Sciatic nerve (tissue), 2 donors: ENCODE results near the gene FBXL7. TPM values are rescaled to one million over a fixed set of nuclear protein-coding genes. Genes with fewer than 3 reads are reported as not detected.

Source experiments
- ATAC-seq: fragments of 200-7000 bp; cut with Tn5 transposase; one replicate; pipeline ENCODE4 v1.9.1; 2020; ENCODE audit warnings: mild to moderate bottlenecking, moderate library complexity
- DNase-seq: peaks from one replicate; pipeline ENCODE4 v3.0.0-alpha.2; 2020; ENCODE audit warnings: low spot score
- intact Hi-C: fragments of 100-400 bp; cut with DNase I; formaldehyde crosslinking; loops from one replicate; pipeline ENCODE4 v1.14.2; 2022
- total RNA-seq: library from RNA; stranded (reverse); fragmentation: NEBNext Ultra II Directional; extraction: Animal tissue kit (Norgen Biotek cat#: 25700); gene quantifications from one replicate; pipeline ENCODE4 v1.2.1, GENCODE V29; 2021
- donor health status: DM: no; HTN: no; CAD: no.
- donor health status: DM: no; HTN: no; CAD: no.

The FBXL7 gene
- total RNA-seq, 1 donor from 2014 or later = 40.4 TPM

- DNase-seq (no peak), ATAC-seq (peak; percentile 77)
- intact Hi-C loops = no loop called here
Measured at GRCh38 chr5:15718421-15719179, 218.6 kb downstream of the FBXL7 start.

- no peak for ATAC-seq
- intact Hi-C loops = no loop called here
- DNase-seq = no peak
Measured at GRCh38 chr5:15719784-15720183, 219.8 kb downstream of the FBXL7 start.

GRCh38 chr5:15720515-15720914 lies 220.5 kb downstream of the FBXL7 start:
- intact Hi-C loops = no loop called here
- ATAC-seq (no peak), DNase-seq (no peak)

- intact Hi-C loops = no loop called here
- ATAC-seq = no peak
Measured at GRCh38 chr5:15722305-15722704, 222.3 kb downstream of the FBXL7 start.

GRCh38 chr5:15727375-15727774 lies 227.4 kb downstream of the FBXL7 start:
- DNase-seq (no peak), ATAC-seq (no peak)
- intact Hi-C loops = no loop called here

More at GRCh38 chr5:15722305-15722704, 222.3 kb downstream of the FBXL7 start:
- DNase-seq = no peak

GRCh38 chr5:15728811-15729210 lies 228.8 kb downstream of the FBXL7 start:
- intact Hi-C loops = no loop called here
- no peak for ATAC-seq

GRCh38 chr5:15731699-15732098 lies 231.7 kb downstream of the FBXL7 start:
- DNase-seq (no peak), ATAC-seq (peak; percentile 57)
- intact Hi-C loops = no loop called here

More at GRCh38 chr5:15728811-15729210, 228.8 kb downstream of the FBXL7 start:
- no peak for DNase-seq

- no peak for DNase-seq
- no peak for ATAC-seq
- intact Hi-C loops = no loop called here
Measured at GRCh38 chr5:15734058-15734457, 234.1 kb downstream of the FBXL7 start.

- intact Hi-C loops = no loop called here
- DNase-seq (no peak), ATAC-seq (peak; percentile 20)
Measured at GRCh38 chr5:15737036-15737821, 237.2 kb downstream of the FBXL7 start.

GRCh38 chr5:15737871-15738664 lies 238.1 kb downstream of the FBXL7 start:
- DNase-seq (no peak), ATAC-seq (no peak)
- intact Hi-C loops = no loop called here

- intact Hi-C loops = no loop called here
- no peak for ATAC-seq
- no peak for DNase-seq
Measured at GRCh38 chr5:15740383-15740782, 240.4 kb downstream of the FBXL7 start.

- intact Hi-C loops = no loop called here
- no peak for ATAC-seq
Measured at GRCh38 chr5:15741591-15741990, 241.6 kb downstream of the FBXL7 start.

GRCh38 chr5:15746833-15747232 lies 246.9 kb downstream of the FBXL7 start:
- no peak for DNase-seq
- no peak for ATAC-seq
- intact Hi-C loops = no loop called here

More at GRCh38 chr5:15741591-15741990, 241.6 kb downstream of the FBXL7 start:
- no peak for DNase-seq

- intact Hi-C loops = no loop called here
- ATAC-seq = no peak
Measured at GRCh38 chr5:15748266-15748665, 248.3 kb downstream of the FBXL7 start.

GRCh38 chr5:15752663-15753285 lies 252.8 kb downstream of the FBXL7 start:
- intact Hi-C loops = no loop called here
- DNase-seq (no peak), ATAC-seq (peak; percentile 75)

More at GRCh38 chr5:15748266-15748665, 248.3 kb downstream of the FBXL7 start:
- DNase-seq = no peak

- ATAC-seq = no peak
- no peak for DNase-seq
- intact Hi-C loops = no loop called here
Measured at GRCh38 chr5:15753752-15754151, 253.8 kb downstream of the FBXL7 start.

GRCh38 chr5:15757103-15757502 lies 257.1 kb downstream of the FBXL7 start:
- DNase-seq = no peak
- intact Hi-C loops = no loop called here
- ATAC-seq = no peak

- intact Hi-C loops = no loop called here
- DNase-seq = no peak
- ATAC-seq = no peak
Measured at GRCh38 chr5:15757619-15758018, 257.6 kb downstream of the FBXL7 start.

- DNase-seq (no peak), ATAC-seq (no peak)
- intact Hi-C loops = no loop called here
Measured at GRCh38 chr5:15762668-15763067, 262.7 kb downstream of the FBXL7 start.
